Endothelial cell of umbilical vein (primary cell): ENCODE measurements around the gene GADL1. TPM values are rescaled to one million over a fixed set of nuclear protein-coding genes. Genes with fewer than 3 reads are reported as not detected.

Source experiments
- BruUV-seq: library from RNA; stranded (reverse); fragments of 400-500 nt; replicated peaks from 2 replicates; lab custom pipeline; 2021; lab: Mats Ljungman, UMichigan
- CTCF ChIA-PET: fragments of 300-600, 350-600 bp; sonication (Branson Sonifier 250); formaldehyde crosslinking; loops from one replicate; lab custom pipeline; 2021; ENCODE audit warnings: antibody characterized with exemption, inconsistent platforms; lab: Charles Lee
- POLR2A ChIA-PET: fragments of 300-600, 350-600 bp; sonication (Branson Sonifier 250); formaldehyde crosslinking; loops from one replicate; lab custom pipeline; 2021; ENCODE audit warnings: antibody characterized with exemption, inconsistent platforms; lab: Charles Lee
- DNase-seq: peaks from one replicate; pipeline ENCODE4 v3.0.0-alpha.2; 2011; ENCODE audit warnings: low read depth, low spot score
- FAIRE-seq: peaks from 2 replicates; lab custom pipeline; 2011; peaks lifted over from hg19 to GRCh38; lab: Jason Lieb, UNC
- H2AFZ ChIP-seq: 2 replicates; pipeline ENCODE4 v1.6.0; 2012; ENCODE audit warnings: low read depth, low read length, control low read depth, inconsistent platforms
- H3K27ac ChIP-seq: 2 replicates; pipeline ENCODE4 v1.5.1; 2011; ENCODE audit warnings: low read depth, mild to moderate bottlenecking, control low read depth, low read length, moderate library complexity; ENCODE audit not compliant: insufficient read depth
- H3K27me3 ChIP-seq, 2 experiments: 2 replicates each; pipeline versions ENCODE4 v1.6.0 to v1.6.1; 2011; ENCODE audit warnings: low read length in 2 of 2, mixed read lengths in 1 of 2; ENCODE audit not compliant: control insufficient read depth in 2 of 2, insufficient read depth in 2 of 2
- H3K36me3 ChIP-seq, 2 experiments: 2 replicates in 1 of 2; 3 replicates in 1 of 2; pipeline ENCODE4 v1.5.1; 2011; ENCODE audit warnings: low read length in 2 of 2, mild to moderate bottlenecking in 1 of 2, moderate library complexity in 1 of 2; ENCODE audit not compliant: control insufficient read depth in 2 of 2, insufficient read depth in 2 of 2; ENCODE audit errors: extremely low read depth in 1 of 2
- H3K4me1 ChIP-seq: 3 replicates; pipeline ENCODE4 v1.5.1; 2011; ENCODE audit warnings: mild to moderate bottlenecking, low read length; ENCODE audit not compliant: control insufficient read depth, insufficient read depth; ENCODE audit errors: extremely low read depth
- H3K4me2 ChIP-seq: 2 replicates; pipeline ENCODE4 v1.6.1; 2011; ENCODE audit warnings: low read length, control low read depth, mixed read lengths; ENCODE audit not compliant: insufficient read depth
- H3K4me3 ChIP-seq, 3 experiments: fragments of 200-600 bp in 1 of 3; sonication (generic), shearing (Covaris generic) in 1 of 3; replicated peaks in 1 of 3; 2 replicates each; pipeline ENCODE4 v1.5.1; 2011 to 2016; ENCODE audit warnings: control low read depth in 3 of 3, low read length in 3 of 3, mild to moderate bottlenecking in 2 of 3, inconsistent platforms in 1 of 3, low read depth in 1 of 3, moderate library complexity in 1 of 3; ENCODE audit not compliant: insufficient read depth in 1 of 3
- H3K79me2 ChIP-seq: 2 replicates; pipeline ENCODE4 v1.6.0; 2012; ENCODE audit warnings: low read length, inconsistent platforms; ENCODE audit not compliant: control insufficient read depth, insufficient read depth
- H3K9ac ChIP-seq: replicated peaks from 2 replicates; pipeline ENCODE3; 2011; ENCODE audit warnings: low read length, control low read depth; ENCODE audit not compliant: insufficient read depth; ENCODE audit errors: extremely low read depth
- H3K9me1 ChIP-seq: replicated peaks from 3 replicates; pipeline ENCODE4 v1.6.0; 2011; ENCODE audit warnings: mild to moderate bottlenecking, low read length; ENCODE audit not compliant: control insufficient read depth, insufficient read depth; ENCODE audit errors: extremely low read depth
- H3K9me3 ChIP-seq: replicated peaks from 2 replicates; pipeline ENCODE4 v1.5.1; 2012; ENCODE audit warnings: low read length, inconsistent platforms; ENCODE audit not compliant: control insufficient read depth, insufficient read depth
- H4K20me1 ChIP-seq: replicated peaks from 2 replicates; pipeline ENCODE3; 2011; ENCODE audit warnings: mild to moderate bottlenecking, low read length; ENCODE audit not compliant: control insufficient read depth, insufficient read depth; ENCODE audit errors: extremely low read depth
- EZH2 ChIP-seq: IDR thresholded peaks from 2 replicates; pipeline ENCODE4 v1.6.1; 2012; ENCODE audit warnings: borderline replicate concordance, low read depth, mild to moderate bottlenecking, moderate library complexity, low read length, inconsistent platforms; ENCODE audit not compliant: severe bottlenecking
- FOS ChIP-seq: IDR thresholded peaks from 2 replicates; pipeline ENCODE4 v1.6.1; 2011; ENCODE audit warnings: mild to moderate bottlenecking, low read length, moderate library complexity, borderline replicate concordance; ENCODE audit not compliant: insufficient read depth
- GATA2 ChIP-seq: IDR thresholded peaks from 2 replicates; pipeline ENCODE4 v1.7.0; 2011; ENCODE audit warnings: low read depth, mild to moderate bottlenecking, moderate library complexity, mixed read lengths, low read length; ENCODE audit not compliant: insufficient read length, insufficient read depth
- JUN ChIP-seq: IDR thresholded peaks from 2 replicates; pipeline ENCODE4 v1.6.1; 2011; ENCODE audit warnings: borderline replicate concordance, low read depth; ENCODE audit not compliant: insufficient read length, insufficient read depth
- MYC ChIP-seq: IDR thresholded peaks from one replicate; pipeline ENCODE4 v1.6.1; 2011; ENCODE audit warnings: mild to moderate bottlenecking, low read depth, low read length
- POLR2A ChIP-seq: IDR thresholded peaks from 2 replicates; pipeline ENCODE4 v1.6.1; 2012; ENCODE audit warnings: low read depth, mild to moderate bottlenecking, control low read depth, low read length
- dilution Hi-C: fragments of 300-500 bp; cut with MboI; formaldehyde crosslinking; loops from one replicate; pipeline ENCODE4 v1.15.0; 2019; ENCODE audit warnings: low sequenced_read_pairs; ENCODE audit not compliant: extremely low pct_ligation_motif_present
- intact Hi-C: fragments of 100-400 bp; cut with micrococcal nuclease; formaldehyde crosslinking; loops from one replicate; pipeline ENCODE4 v1.10.0; 2022
- polyA plus RNA-seq, 4 experiments: library from polyadenylated mRNA; depleted of rRNA in 3 of 4; stranded (reverse) in 3 of 4; unstranded in 1 of 4; fragments of >200 nt; gene quantifications; 2 replicates each; pipeline versions ENCODE4 v1.2.1 to v1.2.3, GENCODE V29; 2011 to 2012; ENCODE audit warnings: missing spikeins in 1 of 4
- total RNA-seq: library from RNA; stranded (reverse); gene quantifications from 2 replicates; pipeline ENCODE4 v1.2.3, GENCODE V29; 2021
- TF ChIP-seq, protein P1 (sequence below), 2 donors: IDR thresholded peaks; 1 replicate in 1 of 2; 2 replicates in 1 of 2; pipeline ENCODE4 v1.5.1; 2011; ENCODE audit warnings: low read length in 2 of 2, mild to moderate bottlenecking in 2 of 2, moderate library complexity in 2 of 2, control low read depth in 1 of 2, inconsistent platforms in 1 of 2, low read depth in 1 of 2; ENCODE audit not compliant: insufficient read depth in 1 of 2; ENCODE audit errors: extremely low read depth in 1 of 2

GADL1 gene
- total and polyA plus RNA-seq, 2 donors (not counting 3 experiments of a cell fraction or from before 2014, with no cell fraction given), result not detected

DNA sequence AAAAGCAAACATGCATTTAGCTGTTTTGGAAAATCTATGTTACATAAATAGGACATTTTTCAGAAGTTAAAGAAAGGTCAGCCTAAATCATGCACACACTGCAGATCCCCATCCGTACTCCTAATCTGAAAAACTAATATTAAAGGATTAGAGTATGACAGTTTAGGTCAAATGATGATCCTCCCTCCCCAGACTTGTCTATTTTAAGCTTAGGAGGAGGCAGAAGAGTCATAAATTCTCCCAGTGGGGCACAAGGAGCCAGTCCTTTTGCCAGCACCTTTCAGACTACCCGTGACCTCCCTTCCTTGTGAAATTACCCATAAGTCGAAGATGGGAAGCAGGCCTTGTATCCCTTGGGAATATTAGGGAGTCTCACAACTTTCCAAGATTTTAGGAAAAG, 210.1 kb downstream of the GADL1 start:
- Histone ChIP-seq H3K27ac (no peak overlapping the region), H3K4me1 (peaks cover 98% of the 10 kb centered on the region), H3K79me2 (peaks cover 64% of the 10 kb centered on the region), H3K36me3 (peaks cover 13 to 54% of the 10 kb centered on the region in 2 experiments), H3K4me2 (no peak overlapping the region), H3K4me3 (no peak overlapping the region), H4K20me1 (no peaks in the 10 kb centered on the region), H3K9me3 (no peaks in the 10 kb centered on the region), H3K9ac (no peak overlapping the region), H2AFZ (no peak overlapping the region), H3K27me3 (no peaks in the 10 kb centered on the region), H3K9me1 (no peaks in the 10 kb centered on the region)
- DNase-seq (no peak), FAIRE-seq (no peak)
- BruUV-seq, result no TSS peak
- CTCF ChIA-PET, result interaction anchor here (1.7 kb wide), 1 partner anchor 9 kb away, joined by 8 read pairs; no protein-coding TSS in a partner anchor
- TF ChIP-seq, protein P1, sequence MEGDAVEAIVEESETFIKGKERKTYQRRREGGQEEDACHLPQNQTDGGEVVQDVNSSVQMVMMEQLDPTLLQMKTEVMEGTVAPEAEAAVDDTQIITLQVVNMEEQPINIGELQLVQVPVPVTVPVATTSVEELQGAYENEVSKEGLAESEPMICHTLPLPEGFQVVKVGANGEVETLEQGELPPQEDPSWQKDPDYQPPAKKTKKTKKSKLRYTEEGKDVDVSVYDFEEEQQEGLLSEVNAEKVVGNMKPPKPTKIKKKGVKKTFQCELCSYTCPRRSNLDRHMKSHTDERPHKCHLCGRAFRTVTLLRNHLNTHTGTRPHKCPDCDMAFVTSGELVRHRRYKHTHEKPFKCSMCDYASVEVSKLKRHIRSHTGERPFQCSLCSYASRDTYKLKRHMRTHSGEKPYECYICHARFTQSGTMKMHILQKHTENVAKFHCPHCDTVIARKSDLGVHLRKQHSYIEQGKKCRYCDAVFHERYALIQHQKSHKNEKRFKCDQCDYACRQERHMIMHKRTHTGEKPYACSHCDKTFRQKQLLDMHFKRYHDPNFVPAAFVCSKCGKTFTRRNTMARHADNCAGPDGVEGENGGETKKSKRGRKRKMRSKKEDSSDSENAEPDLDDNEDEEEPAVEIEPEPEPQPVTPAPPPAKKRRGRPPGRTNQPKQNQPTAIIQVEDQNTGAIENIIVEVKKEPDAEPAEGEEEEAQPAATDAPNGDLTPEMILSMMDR (IDR thresholded peaks at IDR 0.05; ENCODE audit: extremely low read depth in 1 of 2, insufficient read depth in 1 of 2, low read depth in 1 of 2, low read length in 2 of 2), result no peak
- no peak for TF ChIP-seq POLR2A
- no peak for TF ChIP-seq GATA2
- TF ChIP-seq FOS, result no peak
- no peak for TF ChIP-seq EZH2
- TF ChIP-seq MYC, result no peak
- no peak for TF ChIP-seq JUN
- intact Hi-C loops, result no loop called here
- dilution Hi-C loops, result no loop called here
- POLR2A ChIA-PET, result no interaction called here
